GM19467 (cell line): Measurements from ENCODE around the gene FCN2.

Experiments
- ATAC-seq: cut with Tn5 transposase; IDR thresholded peaks from one replicate; pipeline ENCODE4 v1.9.1; 2021; ENCODE audit warnings: mild to moderate bottlenecking, moderate library complexity; ENCODE audit not compliant: unreplicated experiment

The FCN2 gene

GRCh38 chr9:134886413-134886913, 5.9 kb downstream of the FCN2 start:
- ATAC-seq, result no peak

- no peak for ATAC-seq
These were observed 6.6 kb downstream of the FCN2 start for GRCh38 chr9:134887219-134887618.

- ATAC-seq, result no peak
These were observed 7.3 kb downstream of the FCN2 start for GRCh38 chr9:134887686-134888602.

- no peak for ATAC-seq
These were observed 8.1 kb downstream of the FCN2 start for GRCh38 chr9:134888603-134889190.

- no peak for ATAC-seq
These were observed 9.0 kb downstream of the FCN2 start for GRCh38 chr9:134889386-134890154.

DNA sequence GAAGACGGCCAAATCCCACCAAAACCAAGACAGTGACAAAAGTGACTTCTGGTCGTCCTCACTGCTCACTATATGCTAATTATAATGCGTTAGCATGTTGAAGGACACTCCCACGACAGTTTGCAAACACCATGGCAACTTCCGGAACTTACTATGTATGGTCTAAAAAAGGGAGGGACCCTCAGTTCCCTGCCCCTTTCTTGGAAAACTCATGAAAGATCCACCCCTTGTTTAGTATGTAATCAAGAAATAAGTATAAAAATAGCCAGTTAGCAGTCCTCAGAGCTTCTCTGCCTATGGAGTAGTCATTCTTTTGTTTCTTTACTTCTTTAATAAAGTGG, 9.5 kb downstream of the FCN2 start:
- ATAC-seq, result no peak

DNA sequence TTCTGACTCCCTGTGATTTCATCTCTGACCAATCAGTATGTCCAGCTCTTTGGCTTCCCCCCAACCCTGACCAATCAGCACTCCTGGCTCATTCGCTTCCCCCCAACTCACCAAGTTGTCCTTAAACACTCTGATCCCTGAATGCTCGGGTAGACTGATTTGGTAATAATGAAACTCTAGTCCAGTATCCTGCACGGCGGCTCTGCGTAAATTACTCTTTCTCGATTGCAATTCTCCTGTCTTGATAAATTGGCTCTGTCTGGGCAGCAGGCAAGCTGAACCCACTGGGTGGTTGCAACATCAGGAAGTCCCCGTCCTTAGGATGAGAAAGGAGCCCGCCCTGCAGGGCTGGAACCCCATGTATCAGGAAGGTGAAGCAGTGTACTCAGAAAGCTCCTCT, 10.4 kb downstream of the FCN2 start:
- ATAC-seq, result no peak

GRCh38 chr9:134891713-134892112, 11.1 kb downstream of the FCN2 start:
- ATAC-seq, result no peak

DNA sequence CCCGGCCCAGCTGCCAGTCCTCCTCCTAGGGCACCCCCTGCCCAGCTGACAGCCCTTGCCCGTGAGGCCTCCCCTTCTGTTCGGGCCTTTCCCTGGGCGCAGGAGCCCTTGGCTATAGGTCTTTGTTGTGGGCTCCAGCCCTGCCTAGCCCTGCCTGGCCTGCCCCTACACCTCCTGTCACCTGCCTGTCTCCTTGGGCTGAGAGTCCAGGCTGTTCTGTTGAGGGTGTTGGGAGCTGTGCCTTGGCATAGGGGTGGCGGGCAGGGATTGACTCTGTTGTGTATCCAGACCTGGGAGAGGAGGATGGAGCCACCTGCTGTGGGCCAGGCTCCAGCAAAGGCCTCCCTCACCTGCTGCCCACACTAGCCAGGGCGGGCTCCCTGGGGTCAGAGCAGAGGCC, 11.6 kb downstream of the FCN2 start:
- ATAC-seq, result no peak

- no peak for ATAC-seq
These were observed 12.3 kb downstream of the FCN2 start for GRCh38 chr9:134892820-134893420.

GRCh38 chr9:134894136-134894860, 13.7 kb downstream of the FCN2 start:
- no peak for ATAC-seq

DNA sequence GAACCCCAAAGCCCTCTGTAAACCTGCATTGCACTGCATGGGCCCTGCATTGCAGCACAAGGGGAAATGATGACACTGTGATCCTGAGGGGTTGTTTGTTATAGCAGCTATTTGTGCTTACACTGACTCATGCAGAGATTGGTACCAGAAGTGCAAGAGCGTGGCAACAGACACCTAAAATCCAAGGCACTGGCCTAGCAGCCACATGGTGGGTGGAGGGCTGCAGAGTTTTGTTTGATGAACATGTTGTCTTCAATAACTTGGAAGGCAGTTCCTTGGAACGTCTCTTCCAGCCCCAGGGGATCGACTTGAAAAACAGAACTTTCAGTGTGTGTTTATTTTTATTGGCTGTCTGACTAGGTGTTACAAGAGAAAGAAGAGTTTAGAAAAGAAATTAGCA, 14.5 kb downstream of the FCN2 start:
- no peak for ATAC-seq

- no peak for ATAC-seq
These were observed 14.9 kb downstream of the FCN2 start for GRCh38 chr9:134895567-134895907.

DNA sequence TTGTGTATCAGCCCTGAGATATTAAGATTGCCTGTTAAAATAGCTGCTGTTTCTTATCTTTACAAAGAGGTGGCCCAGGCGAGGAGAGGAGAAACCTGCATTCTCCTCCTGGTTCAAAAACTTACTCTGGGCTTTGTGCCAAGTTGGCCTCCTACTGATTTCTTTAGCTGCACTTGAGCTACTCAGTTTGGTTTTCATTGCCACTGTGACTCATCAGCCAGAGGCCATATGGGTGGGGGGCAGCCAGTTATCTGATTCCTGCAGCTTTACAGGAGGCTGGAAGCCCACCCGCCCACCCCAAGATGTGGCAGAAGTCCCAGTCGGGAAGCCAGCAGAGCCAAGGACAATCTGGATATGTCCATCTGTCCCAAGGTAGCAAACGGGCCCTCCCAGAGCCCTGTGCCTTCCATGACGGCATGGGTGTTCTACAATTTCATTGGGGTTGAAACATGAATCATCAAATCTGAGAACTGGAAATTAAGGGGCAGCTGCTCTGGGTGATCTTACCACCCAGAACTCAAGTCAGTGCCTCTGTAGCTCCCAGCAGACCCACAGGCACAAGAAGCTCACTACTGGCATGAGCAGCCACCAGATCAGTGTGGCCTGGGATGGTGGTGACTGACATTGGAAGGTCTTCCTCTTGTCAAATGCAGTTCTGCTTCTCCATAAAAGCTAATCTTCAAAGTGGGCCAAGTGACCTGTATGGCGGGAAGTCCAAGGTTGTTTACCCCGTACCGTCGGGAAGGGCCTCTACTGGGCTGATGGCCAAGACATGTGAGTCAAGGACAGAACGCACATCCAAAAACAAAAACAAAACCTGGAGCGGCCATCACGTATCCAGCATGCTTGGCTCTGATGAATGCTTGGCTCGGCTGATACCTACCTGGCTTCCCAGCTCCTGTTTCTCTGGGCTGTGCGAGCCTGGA, 15.6 kb downstream of the FCN2 start:
- no peak for ATAC-seq

DNA sequence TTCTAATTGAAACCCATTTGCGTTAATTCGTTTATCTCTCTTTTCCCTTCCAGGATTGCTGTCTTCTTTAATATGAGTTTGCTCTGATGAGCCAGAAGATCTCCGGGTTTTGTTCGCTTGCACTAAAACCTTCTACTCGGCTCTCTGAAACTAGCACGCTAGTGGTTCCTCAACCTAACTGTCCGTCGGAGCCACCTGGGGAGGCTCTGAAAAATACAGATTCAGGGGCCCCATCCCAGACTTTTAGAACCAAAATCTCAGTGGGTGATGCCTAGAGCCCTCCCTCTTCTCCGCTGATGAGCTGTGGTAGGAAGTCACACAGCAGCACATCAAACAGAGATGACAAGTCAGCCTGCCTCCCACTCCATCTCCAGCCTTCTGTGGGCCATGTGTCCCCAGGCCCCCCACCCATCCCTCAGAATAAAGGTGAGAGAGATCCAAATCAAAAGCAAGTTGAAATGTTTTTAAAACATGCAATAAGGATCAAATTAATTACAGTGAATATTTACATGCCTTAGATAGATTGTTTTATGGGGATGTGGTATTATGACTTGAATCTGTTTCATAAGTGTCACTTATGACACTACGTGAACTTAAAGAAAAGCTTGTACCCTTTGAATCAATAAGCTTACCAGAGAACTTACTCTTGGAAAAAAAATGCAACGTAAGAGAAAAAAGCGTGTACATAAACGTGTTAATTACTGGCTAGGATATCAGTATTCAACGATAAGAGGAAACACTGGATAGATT, 16.4 kb downstream of the FCN2 start:
- ATAC-seq, result no peak

DNA sequence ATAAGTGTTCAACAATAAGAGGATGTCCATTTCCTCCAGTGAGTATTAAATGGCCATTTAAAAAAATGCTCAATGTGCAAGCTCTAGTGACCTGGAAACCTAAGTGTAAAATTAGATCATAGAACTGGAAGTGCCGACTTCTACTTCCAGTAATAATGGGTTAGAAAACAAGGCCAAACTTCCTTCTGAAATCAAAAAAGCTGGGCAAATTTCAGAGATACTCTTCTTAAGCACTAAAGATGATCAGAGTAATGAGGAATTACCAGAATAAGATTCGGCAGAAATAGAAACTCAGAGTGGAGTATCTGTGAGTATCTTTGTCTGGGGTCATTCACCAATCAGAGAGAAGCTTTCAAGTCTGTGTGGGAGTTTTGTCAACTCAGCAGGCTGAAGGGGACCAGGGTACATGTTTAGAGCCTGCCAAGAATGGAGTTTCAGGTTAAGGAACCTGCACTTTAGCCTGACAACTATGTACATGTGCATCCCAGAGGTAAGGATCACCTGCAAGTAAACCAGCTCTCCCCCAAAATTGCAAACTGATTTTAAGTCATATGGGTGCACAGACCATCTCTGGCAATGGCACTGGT, 17.1 kb downstream of the FCN2 start:
- ATAC-seq, result no peak

GRCh38 chr9:134898319-134898718, 17.7 kb downstream of the FCN2 start:
- ATAC-seq, result no peak

GRCh38 chr9:134899168-134899567, 18.6 kb downstream of the FCN2 start:
- ATAC-seq, result no peak

DNA sequence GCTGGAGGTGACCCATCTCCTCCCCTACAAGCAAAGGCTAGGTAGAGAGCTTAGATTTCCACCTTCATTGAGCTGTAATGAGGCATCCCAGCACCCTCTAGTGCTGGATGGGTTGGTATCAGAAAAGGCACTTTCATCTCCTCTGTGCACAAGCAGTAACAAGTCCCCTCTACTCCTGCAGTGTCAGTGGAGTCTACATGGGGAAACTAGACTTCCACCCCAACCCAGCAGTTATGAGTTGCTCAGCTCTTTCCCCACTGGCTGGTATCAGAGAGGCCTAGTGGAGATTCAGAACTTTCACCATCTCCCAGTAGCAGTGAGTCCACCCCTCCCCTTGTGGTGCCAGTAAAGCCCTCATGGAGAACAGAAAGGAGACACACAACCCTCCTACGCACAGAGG, 19.2 kb downstream of the FCN2 start:
- no peak for ATAC-seq
